Endothelial cell of hepatic sinusoid (primary cell): ENCODE results near the gene DHX36.

ENCODE experiments used
- in situ Hi-C: cut with HindIII; loops from 2 replicates; pipeline ENCODE4 v1.10.0; 2017; ENCODE audit warnings: low sequenced_read_pairs

The DHX36 gene

DNA sequence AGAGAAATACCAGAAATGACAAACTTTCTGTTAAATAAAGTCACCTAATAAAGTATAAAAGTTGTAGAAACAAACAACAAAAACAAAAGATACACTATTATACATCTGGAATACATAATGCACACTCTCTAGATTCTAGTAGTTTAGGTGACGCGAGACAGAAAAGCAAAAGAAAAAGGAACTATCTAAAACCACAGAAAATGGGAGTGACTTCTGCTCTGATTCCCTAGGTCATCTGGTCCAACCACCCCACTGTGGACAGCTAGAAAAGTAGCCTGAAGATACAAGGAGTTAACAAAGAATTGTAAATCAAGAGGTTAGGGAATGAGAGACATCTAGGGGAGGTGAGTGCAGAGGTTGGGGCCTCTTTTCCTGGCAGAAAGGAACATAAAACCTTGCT lies 39.1 kb downstream of the DHX36 start:
- in situ Hi-C loops, result no loop called here

DNA sequence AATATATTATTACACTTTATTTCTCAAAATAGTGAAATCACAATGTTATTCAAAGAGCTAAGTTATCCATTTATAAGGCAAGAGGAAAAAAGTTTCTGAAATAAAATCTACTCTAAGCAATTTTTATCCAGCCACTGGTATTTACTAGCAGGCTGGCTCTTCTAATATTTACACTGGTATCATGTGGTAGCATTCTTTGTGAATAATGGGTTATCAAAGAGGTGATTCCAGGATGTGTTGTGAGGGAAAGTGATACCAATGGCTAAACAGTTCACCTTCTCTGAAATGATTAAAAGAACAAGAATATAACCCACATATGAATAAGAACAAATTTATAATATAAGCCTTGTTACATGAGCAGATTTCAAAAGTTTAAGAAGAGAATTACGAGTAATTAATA lies 44.1 kb downstream of the DHX36 start:
- in situ Hi-C loops, result no loop called here

DNA sequence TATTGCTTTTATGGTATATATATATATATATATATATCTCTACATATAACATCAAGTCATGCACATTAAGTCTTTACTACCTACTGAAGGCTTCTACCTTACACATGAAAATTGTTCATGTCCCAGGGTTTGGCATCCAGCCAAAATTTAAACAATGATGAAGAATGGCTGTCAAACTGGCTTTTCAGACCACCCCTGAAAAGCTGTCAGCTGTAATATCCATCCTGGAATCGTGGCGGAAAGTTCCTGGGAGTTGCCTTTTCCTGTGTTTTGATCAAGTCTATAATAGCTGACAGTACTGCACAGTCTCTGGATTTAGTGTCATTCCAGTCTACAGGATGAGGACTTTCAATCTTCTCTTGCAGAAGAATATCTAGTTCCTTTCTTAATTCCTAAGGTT lies 48.3 kb downstream of the DHX36 start:
- in situ Hi-C loops, result no loop called here

DNA sequence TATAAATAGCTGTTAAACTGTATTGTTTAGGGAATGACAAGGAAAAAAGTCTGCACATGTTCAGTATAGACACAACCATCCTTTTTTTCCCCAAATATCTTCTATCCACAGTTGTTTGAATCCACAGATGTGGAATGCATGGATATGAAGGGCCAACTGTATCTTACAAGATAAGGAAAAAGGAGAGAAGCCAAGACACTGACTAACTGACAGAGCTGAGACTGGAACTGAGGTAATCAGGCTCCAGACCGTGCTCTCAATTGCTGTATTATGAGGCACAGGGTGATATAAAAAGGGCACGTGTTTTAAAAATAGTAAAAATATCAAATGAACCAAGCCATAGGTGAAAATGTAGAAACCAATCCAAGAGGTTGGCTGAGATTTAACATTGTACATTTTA lies 49.0 kb downstream of the DHX36 start:
- in situ Hi-C loops, result no loop called here

DNA sequence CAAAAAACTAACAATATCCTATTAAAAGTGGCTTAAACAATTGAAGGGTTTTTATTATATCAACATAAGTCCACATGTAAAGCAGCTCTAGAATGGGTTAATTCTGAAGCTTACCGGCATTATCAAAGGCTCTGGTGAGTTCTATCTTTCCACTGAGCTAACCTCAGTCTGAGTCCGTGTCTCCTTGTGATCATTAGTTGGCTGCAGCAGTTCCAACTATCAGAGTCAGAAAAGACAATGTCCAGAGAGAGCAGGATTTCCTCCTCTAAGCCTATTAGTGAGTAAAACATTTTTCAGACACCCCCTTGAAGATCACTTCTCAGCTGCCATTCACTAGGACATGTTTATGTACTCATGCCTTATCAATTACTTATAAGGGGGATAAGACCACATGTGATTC lies 49.9 kb downstream of the DHX36 start:
- in situ Hi-C loops, result loop anchor here (25.0 kb wide), 1 partner anchor 187 kb away; no protein-coding TSS in a partner anchor

DNA sequence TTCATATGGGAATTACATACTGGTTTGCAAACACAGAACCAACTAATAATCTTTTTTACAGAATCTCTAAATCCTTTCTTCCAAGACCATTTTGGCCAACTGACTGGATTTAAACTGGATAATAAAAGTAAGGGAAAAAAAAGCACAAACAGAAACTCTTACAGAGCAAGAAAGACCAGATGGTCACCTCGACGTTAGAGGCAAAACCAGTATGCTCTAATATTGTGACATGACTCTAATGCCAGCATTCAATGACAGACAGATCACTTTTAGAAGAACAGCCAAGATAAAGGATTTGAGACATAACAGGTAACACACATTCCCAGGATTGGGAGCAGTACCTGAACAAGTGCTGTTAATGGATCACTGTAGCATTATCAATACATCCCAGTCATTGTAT lies 50.9 kb downstream of the DHX36 start:
- in situ Hi-C loops, result loop anchor here (25.0 kb wide), 1 partner anchor 186 kb away; no protein-coding TSS in a partner anchor

DNA sequence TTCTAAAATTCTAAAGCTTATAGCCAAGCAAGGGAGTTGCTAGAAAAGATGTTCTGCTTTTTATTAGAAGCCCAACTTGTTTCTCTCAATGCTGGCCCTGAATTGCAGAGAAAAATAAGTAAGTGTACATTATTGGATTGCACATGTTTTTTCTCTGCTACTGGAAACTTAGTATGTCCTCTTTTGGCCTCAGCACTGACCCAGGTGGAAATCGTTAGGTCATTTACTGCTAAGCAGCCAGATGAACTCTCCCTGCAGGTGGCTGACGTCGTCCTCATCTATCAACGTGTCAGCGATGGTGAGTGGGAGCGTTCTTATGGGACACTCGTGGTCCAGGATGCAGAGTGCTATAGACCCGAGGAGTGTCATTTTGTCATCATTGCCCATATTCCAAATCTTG lies 69.8 kb downstream of the DHX36 start:
- in situ Hi-C loops, result loop anchor here (25.0 kb wide), 1 partner anchor 167 kb away; no protein-coding TSS in a partner anchor

DNA sequence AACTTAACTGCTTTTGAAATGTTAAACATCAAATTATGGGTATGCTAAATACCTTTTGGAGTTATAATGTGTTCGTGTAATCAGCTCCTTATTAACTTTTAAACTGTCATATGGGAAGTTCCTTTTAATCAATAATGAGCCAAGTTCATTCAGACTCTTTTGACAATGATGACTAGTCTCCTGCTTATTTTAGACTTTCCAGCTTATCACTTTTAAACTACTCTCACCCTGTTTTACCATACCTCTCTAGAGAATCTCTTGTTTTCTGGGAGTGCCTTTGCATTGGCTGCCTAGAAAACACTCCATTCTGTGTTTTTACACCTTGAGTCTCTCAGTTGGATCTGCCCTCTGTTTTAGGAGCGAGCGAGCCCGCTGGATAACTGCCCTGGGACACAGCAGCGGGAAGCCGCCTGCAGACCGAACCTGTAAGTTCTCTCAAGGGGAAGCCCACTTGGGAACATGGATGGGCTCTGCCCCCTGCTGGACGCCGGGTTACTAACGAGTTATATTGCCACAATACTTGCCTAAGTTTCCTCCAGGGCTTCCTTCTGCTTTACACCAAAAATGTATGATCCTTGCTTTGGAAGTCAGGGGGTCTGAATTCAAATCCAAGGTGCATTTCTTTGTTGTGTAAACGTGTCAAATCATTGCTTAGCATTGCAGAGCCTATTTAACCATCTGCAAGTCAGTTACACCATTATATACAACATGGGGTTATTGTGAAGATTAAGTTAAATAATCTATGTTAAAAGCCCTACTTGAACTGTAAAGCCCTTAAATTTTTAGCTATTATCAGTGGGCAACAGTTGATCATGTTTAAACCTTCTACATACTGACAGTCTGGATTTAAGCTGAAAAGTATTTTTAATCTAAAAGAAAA lies 71.3 kb downstream of the DHX36 start:
- in situ Hi-C loops, result loop anchor here (25.0 kb wide), 1 partner anchor 166 kb away; no protein-coding TSS in a partner anchor

DNA sequence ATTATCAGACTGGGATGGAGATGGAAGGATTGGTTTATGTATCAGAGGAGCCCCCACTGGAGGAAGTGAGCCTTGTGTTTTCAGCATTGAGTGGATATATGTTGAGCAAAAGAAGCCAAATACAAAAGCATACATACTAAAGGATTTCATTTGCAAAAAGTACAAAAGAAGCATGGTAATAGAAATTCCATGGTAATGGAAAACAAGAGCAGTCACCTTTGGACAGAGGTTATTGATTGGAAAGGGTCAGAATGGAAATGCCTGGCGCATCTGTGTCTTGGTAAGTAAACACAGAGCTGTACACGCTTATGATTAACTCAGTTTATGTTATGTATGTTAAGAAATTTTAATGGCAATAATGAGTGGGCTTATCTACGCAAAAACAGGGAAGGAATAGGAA lies 72.7 kb downstream of the DHX36 start:
- in situ Hi-C loops, result loop anchor here (25.0 kb wide), 1 partner anchor 164 kb away; no protein-coding TSS in a partner anchor

DNA sequence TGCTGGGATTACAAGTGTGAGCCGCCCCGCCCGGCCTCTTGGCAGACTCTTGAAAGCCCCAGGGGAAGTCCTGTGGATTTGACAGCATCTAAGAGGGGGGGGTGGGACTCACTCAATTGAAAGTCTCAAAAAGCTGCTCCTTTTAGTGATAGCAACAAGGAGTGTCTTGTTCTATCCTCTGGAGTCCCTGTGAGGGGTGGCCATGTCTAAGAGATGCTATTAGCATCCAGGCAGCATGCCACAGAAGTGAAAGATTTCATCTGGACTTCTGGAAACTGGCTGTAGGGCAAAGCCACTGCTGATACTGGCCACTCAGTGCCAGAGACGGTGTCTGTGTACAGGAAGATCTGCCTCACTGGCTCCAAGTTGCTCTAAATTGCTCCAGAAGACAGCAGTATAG lies 74.0 kb downstream of the DHX36 start:
- in situ Hi-C loops, result loop anchor here (25.0 kb wide), 1 partner anchor 163 kb away; no protein-coding TSS in a partner anchor

DNA sequence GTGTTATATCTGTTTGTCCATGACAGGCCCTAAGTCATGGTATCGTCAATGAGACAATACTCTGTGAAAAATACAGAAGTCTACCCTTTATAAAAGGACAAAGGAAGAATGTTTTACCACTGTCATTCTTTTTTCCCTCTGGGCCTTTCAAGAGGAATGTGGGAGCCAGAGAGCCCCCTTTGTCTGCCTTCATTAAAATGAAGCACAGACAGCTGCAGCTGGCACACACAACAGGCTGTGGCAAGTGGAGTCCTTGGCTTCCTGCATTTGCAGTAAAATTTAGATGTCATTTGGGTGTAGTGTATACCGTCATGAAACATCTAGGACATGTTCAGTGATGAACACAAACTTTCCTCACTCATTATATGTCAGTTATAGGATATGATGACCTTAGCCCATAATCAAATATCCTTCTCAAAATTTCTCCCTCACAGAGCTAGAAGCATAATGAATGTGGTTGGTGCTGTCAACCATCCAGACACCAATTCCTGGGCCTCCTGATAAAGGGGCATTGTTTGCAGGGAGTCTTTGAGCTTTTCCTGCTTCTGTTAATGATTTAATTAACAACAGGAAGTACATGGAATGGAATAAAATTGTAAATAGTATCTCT lies 76.4 kb downstream of the DHX36 start:
- in situ Hi-C loops, result no loop called here

DNA sequence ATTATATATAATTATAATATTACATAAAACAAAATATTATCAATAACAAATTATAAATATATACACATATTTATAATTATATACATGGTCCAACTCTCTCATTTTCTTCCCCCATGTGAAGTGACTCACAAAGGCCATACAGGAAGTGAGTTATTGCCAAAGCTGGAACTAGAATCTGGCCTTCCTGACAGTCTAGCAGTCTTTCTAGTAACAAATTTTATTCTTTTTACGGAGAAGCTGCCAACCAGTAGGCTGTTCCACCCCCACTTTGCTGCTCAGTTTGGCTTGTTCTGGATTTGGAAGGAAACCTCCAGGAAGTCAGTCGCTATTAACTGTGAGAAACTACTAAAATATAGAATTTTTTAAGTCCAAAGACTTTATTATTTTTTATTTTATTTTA lies 79.6 kb downstream of the DHX36 start:
- in situ Hi-C loops, result no loop called here

DNA sequence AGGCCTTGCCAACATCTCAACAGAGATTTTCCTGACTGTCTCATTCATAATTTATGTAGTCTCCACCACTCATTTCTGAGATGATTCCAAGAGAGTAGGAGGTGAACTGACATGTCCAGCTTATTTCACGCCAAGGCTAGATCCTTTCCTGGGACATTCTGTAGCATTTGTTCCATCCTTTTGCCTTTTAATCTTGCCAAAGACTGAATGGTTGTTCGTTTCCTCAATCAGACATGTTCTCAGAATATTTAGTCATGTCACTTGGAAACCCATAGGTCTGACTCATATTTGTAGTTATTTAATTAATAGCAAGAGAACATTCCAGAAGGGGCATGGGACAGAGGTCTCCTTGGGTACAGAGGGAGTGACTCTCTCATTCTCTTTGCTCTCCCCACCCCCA lies 80.9 kb downstream of the DHX36 start:
- in situ Hi-C loops, result no loop called here

DNA sequence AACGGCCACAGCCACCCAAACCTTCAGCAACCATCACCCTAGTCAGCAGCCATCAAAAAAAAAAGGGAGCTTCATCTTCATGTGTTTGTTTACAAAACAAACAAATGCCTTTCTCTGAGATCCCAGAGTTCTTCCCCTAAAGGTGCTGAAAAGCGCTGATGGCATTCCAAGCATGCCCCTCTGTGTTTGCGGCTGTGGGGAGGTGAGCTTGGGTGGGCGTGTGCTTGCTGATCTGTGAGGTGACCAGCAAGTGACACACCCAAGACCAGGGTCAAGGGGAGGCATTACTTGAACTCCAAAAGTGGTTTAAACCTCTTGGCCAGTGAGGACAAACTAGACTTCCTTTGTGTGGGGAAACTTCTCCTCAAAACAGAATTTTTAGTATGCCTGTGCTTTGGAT lies 81.5 kb downstream of the DHX36 start:
- in situ Hi-C loops, result no loop called here

DNA sequence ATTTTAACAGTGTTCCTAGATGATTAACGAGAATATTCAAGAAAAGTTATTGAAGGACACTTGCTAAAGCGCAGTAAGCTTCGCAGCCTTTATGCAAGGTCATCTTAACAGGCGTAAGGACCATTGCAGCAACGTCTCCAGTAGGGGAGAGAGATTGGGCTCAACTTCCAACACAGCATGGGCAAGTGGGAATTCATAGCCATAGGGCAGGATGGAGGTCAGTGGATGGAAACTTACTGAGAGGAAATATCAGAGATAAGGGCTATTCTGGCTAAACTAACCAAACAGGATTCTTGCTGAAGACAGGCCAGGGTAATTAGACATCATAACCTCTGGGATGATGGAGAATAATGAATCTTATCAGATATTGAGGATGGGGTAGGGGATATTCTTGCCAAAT lies 82.8 kb downstream of the DHX36 start:
- in situ Hi-C loops, result no loop called here

DNA sequence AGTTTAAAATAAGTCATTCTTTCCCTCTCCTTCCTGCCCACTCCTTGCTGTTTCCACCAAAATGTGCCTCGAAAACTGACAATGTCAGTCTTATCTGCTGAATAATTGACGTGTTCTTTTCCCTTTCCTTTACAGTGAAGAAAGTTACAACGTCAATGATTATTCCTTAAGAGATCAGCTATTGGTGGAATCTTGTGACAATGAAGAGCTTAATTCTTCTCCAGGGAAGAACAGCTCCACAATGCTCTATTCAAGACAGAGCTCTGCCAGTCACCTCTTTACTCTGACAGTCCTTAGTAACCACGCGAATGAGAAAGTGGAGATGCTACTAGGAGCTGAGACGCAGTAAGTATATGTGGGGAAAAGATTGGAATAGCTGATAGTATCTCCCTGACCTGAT lies 84.1 kb downstream of the DHX36 start:
- in situ Hi-C loops, result no loop called here

DNA sequence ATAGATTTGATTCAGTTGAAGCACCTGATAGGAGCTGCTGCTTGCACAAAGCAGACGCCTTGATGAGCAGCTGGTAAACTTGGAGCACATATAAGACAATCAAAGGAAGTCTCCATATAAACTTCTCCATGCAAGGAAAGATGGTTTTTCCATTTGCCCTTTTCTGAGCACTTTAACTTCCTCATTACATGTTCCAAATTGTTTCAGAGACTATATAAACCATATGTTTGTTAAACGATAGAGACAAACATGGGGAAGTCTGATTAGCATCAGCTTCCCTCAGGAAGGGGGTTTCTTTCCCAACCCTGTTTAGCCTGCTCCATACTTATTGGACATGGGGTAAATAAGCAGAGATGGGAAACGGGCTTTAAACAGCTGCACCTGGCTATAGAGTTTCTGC lies 88.0 kb downstream of the DHX36 start:
- in situ Hi-C loops, result no loop called here

DNA sequence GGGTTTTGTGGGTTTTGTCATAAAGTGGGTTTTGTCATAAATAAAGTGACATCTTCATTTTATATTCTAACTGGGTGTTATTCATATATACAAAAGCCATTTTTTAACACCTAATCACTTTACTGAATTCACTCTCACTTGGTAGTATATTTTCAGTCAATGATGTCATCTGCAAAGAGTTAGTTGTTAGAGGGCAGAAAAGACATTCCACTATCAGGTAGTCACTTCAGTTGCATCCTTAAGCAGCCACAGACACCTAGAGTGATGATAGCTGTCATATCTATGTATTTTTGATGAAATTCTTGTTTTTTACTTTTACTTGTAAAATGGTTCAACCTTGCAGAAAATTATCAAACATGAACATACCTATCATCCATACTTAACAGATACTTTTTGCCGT lies 89.0 kb downstream of the DHX36 start:
- in situ Hi-C loops, result no loop called here

DNA sequence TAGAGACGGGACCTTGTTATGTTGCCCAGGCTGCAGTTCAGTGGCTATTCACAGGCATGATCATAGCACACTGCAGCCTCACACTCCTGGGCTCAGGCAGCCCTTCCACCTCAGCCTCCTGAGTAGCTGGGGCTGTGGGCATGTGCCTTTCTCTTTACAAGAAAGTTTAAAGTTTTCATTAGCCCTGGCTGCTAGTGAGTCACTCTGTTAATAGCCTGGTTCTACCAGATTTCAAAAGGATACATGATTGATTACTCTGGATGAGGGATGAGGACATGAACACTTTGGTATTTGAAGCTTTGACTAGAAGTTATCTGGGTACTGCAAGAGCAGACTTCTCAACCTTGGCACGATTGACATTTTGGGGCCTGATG lies 95.1 kb downstream of the DHX36 start:
- in situ Hi-C loops, result no loop called here

DNA sequence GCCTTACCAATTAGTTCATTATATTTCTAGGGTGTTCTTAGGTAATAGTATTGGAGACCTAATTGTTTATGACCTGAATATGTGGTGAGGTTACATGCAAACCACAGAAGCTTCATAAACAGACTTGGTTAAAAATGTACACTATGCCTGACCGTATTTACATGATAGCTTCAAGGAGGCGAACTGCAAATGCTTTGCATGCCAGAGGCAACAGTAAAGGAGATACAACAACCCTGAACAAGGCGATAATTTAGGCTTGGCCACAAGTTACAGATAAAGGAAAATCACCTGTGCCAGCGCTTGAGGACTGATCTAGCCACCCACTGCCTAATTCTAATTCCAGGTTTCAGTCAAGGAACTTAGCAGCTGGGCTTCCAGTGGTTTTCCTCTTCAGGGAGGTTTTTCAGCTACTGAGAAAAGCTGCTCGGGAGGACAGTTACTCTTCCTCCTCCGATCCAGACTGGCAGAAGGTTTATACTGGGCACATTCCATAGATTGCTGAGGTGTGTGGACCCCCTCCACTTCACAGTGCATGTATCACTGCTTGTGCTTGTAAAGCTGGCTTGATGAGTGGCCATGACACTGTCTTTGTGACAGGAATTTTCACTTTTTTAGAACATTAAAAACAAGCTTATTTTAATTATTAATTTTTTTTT lies 95.6 kb downstream of the DHX36 start:
- in situ Hi-C loops, result no loop called here

DNA sequence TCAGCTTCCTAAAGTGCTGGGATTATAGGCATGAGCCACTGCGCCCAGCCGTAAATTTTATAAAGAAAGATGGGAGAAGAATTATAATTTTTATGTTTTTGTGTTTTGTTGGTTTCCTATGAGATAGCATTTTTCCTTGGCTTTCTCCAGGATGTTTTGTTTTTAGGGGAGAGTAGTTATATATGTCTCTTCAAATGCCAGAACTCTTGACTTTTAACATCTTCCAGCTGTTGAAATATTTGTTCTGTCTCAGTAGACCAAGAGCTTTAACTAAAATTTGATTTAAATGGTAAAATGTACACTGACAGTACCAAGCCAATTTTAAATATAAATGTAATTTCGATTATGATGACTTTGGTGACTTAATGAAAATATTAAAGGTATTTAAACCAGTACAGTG lies 96.8 kb downstream of the DHX36 start:
- in situ Hi-C loops, result no loop called here

DNA sequence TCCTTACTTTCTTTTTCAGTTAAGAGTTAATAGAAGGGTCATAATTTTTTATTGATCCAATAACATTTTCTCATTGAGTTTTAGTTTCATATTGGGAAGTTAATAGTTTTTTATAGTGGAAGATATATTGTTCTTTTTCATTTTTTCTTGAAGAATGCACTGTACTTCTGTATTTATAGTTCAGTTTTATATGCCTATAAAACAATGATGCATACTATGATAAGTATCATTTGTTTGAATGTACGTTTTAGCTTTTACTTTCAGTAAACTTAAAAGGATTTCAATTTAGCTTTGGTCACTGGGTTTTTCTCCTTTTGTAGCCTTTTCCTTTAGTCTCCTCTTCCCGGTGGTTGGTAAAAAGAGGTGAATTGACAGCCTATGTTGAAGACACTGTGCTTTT lies 98.8 kb downstream of the DHX36 start:
- in situ Hi-C loops, result no loop called here
